ENCODE measurements around the gene DPEP3.
A peak's percentile ranks its signal among the peaks of the same experiment; 100 is the strongest.
"Not testable (repeated sequence)": the region's sequence is repeated elsewhere in the genome, so short reads cannot be mapped to it uniquely, and the experiment has no call there.

DPEP3 gene

DNA sequence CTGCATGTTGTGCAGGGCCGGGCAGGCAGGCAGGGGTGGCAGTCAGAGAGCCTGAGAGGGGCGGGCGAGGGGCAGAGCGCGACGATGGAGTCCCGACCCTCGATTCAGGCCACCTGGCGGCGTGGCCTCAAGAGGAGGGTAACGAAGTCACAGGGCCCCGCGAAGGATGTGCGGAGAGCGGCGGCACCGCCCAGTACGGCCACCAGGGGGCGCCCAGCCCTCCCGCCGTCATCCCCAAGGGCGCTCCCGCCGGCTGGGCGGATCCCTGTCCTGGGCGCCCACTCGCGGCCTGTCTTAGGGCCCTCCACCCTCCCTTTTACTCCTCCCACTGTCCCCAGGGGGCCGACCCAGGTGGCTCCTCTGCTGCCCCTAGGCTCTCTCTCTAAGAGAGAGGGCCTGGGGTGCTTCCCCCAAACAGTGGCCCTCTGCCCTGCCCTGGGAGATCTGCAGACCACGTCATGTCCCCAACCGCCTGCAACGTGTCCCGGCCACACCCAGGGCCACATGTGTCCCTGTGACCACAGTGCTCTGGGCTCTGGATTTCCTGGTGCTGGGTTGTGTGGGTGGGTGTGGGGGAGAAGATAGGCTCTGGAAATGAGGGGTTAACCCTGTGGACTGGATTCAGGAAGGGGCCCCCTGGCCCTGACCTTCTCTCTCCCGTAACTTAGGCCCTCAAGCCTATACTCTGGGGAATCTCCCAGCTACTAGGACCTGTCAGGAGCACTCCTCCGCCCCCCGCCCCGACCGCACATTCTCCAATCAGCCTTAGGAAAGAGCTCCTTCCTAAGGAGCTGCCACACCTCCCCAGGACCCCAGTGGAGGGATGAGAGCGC is 13.1 kb upstream of the DPEP3 start:
- peak; percentile 85 for DNase-seq

DNA sequence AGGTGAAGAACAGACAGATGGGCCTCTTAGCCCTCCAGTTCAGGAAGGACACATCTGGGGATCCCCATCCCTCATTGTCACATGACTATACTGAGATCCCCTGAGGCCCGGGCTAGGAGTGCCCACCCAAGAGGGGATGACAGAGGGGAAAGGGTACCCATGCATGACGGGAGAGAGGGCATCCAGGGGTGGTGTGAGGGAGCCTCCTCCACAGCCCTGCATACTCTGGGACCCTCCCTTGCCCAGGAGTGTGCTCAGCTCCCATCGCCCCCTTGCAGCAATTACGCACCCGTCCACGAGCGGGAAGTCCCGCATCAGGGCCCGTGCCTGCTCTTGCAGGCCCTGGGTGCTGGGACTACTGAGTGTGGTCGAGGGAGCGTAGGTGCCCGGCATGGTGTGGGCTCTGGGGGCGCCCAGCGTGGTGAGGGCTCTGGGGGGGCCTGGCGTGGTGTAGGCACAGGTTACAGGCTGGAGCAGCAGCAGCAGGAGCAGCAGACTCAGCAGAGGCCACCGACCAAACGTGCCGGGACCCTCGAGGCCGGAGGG is 12.4 kb upstream of the DPEP3 start:
- no peak for DNase-seq

DNA sequence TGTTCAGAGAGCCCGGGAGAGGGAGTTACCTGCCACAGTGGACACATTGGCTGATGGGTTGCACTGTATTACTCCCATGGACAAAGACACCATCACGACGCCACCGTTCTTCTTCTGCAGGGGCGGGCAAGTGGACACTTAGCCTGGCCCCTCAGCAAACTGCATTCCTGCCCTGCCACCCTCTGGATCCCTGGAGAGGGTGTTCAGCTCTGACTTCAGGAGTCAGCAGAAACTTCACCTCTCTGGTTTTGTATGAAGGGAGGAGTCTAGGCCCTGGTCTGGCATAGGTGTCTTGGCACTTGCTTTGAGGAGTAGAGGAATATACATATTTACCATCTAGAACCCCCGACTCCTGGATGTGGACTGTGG is 9.7 kb upstream of the DPEP3 start:
- DNase-seq, result no peak

DNA sequence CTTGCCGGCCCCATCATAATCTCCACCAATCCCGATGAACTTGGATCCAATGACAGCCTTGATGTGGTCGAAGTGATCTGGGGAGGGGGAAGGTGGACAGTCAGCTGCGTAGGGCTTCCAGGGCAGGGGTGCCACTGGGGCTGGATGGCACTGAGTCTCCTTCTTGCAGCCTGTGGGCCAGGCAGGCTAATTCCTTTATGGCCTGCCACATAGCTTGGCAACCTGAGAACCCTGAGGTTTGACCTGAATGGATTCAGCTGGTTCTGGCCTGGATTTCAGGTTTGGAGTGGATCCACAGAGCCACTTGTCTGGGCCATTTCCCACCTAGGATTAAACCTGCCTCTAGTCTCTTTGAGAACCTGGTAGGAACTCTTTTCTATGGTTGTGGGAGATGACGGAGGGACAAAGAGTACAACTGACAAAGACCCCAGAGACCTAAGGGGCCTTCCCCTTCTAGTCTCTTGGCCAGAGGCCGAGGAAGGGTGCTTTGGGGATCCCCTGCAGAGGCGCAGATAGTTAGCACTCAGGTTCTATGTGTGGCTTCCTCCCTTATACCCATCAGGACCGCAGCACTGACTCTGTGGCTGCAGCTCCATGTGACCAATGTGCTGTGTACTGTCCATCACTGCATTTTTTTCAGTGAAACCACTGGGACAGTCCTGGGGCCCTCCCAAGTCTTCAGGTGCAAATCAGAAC is 9.2 kb upstream of the DPEP3 start:
- DNase-seq, result no peak

DNA sequence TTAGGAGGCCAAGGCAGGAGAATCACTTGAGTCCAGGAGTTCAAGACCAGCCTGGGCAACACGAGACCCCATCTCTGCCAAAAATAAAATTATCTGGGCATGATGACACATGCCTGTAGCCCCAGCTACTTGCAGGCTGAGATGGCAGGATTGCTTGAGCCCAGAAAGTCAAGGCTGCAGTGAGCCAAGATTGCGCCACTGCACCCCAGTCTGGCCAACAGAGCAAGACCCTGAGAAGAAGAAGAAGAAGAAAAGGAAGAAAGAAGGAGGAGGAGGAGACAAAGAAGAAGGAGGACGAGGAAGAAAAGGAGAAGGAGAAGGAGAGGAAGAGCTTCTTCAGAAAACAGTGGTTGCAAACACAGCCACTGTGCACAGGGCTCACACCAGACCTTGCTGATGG is 8.4 kb upstream of the DPEP3 start:
- DNase-seq, result no peak

DNA sequence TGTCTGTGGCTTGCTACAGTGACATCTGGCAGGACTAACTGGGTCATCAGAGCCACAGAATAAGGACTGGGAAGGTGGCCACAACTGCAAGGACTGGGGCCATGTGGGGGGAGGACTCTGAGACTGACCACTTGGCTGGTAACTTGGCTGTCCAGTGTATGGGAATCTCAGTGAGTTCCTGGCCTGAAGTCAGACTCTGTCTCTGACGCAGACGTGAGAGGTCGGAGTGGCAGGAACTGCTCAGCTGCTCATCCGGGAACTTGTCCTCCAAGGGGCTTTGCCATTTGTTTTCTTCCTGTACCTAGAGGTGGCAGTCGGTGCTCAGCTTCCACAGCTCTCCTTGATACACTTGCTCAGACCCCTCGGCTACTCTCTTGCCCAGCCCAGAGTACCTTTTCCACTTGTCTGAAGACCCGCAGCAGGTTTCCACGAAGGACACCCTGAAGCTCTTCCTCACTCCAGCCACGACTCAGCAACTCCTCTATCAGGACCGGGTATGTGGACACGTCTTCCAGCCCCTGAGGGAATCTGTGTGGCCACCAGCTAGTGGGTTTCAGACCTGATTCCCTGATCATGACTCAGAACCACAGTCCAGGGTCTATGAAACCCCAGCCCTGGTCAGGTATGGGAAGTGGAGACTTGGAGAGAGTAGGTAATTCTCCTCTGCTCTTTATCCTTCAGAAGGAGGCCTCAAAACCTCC is 7.3 kb upstream of the DPEP3 start:
- DNase-seq, result no peak

DNA sequence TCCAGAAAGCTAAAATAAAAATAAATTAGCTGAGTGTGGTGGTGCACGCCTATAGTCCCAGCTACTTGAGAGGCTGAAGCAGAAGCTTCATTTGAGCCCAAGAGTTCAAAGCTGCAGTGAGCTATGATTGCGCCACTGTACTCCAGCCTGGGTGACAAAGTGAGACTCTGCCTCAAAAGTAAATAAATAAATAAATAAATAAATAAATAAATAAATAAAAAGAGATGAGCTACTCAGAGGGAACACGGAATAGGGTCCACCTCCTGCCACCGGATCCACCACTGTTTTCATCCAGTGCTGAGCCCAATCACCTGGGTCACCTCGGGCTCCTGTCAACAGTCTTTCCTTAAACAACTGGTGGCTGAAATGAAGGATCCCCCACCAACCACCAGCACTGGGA is 6.7 kb upstream of the DPEP3 start:
- DNase-seq, result no peak

GRCh38 chr16:67982011-67982696 is 1.9 kb upstream of the DPEP3 start:
- no peak for DNase-seq

DNA sequence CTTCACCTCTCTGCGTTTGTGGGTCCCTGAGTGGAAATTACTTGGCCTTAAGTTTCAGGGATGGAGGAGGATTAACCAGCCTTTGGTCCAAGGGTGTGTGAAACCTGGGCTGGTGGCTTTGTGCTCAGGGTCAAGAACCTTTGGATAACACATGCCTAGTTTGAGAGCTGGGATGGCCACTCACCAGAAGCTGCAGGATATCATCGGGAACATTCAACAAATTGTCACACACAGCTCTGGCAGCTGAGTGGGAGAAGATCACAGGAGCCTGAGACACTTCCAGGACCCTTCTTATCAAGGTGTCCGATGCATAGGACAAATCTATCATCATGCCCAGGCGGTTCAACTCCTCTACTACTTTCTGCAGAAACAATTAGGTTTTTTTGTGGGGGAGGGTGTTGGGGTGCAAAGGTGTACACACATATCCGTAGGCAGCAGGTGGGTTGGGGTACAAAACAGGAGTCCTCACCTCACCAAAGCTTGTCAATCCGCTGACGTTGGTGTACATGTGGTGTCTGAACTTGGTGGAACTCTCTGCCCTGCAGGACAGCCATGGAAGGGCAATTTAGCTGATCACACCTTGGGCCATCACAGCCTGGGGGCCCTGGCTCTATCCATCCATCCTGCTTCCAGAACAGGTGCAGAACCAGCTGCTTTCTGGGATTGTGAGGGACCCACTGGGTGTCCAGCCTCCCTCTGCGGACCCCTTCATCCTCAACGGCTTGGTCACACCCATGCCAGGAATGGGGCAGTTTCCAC is 2.7 kb downstream of the DPEP3 start:
- no peak for DNase-seq

GRCh38 chr16:67977005-67977404 is 3.3 kb downstream of the DPEP3 start:
- no peak for DNase-seq

- DNase-seq, result no peak
These were observed 4.1 kb downstream of the DPEP3 start for GRCh38 chr16:67976205-67976604.

GRCh38 chr16:67975321-67976105 is 4.8 kb downstream of the DPEP3 start:
- no peak for DNase-seq

GRCh38 chr16:67972285-67972684 is 8.0 kb downstream of the DPEP3 start:
- DNase-seq, result not testable (repeated sequence)

- DNase-seq, result no peak
These were observed 9.2 kb downstream of the DPEP3 start for GRCh38 chr16:67971111-67971510.

DNA sequence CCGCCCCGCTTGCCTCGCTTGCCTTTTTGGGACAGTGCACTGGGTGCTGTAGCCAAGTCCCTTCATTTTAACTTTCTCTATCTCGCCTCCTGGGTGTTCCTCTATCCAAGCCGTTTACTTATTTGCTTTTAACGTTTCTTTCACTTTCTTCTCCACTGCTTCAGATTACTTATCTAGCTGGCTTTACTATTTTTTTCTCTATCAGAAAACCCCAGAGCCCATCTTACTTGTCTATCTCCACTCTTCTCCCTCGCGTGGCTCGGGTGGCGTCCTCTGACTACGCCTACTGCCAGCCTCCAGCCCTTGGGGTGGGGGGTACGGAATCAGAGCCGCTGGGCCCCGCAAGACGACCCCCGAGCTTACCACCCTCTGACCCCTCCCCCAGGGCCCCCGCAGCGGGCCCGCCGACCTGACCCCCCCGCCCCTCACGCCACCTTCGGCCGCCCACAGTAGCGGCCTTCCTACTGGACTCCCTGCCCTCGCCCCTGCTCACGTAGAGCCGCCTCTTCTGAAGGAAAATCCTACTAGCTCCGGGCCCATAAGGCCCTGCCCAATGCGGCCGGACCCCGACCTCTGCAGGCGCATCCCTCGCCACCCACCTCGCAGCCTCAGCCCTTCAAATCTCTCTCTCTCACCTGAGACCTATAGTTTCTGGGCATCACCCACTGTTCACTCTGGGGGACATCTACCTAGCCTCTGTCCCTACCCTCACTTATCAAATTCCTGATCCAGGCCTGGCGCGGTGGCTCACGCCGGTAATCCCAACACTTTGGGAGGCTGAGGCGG is 10.9 kb downstream of the DPEP3 start:
- DNase-seq, result no peak

DNA sequence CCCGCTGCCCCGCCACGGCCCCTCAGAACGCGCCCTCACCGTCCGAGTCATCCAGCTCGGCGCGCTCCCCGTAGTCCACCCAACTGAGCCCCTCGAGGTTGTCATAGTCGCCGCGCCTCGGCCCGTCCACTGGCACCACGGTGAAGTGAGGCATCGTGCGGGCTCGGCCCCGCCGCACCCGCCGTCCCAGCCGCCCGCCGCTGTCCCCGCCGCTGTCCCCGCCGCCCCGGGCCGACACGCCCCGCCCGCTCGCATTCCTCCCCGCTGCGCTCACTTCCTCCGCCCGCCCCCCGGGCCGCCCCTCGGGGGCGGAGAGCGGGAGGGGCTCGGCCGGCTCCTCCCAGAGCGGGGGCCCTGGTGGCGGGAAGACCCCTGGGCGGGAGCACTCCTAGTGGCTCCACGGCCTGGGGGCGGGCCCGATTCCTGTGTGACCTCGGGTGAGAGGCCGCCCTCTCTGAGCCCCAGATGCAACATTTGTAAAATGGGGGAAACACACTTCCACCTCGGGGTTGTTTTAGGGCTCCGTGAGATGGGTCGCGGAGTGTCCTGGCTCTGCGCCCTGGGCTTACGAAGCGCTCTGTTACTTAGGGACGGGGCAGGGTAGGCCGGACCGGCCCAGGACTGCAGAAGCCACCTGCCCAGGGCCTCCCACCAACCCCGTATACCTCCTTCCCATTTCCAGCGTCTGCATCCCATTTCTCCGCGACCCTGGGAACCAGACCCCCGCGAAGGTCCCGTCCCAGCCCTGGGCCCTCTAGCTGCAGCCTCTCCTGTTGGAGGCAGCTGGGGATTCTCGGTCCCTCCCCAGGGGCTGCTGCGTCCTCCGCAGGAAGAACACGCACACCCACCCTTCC is 11.7 kb downstream of the DPEP3 start, which contains the start of gene SLC12A4:
SLC12A4 (minus strand) TSS at position 238 of the 854 bp plus-strand sequence; CDS start at position 154, 84 bp downstream.
- peak; percentile 85 for DNase-seq

GRCh38 chr16:67967958-67968399 is 12.3 kb downstream of the DPEP3 start:
- DNase-seq, result peak; percentile 21

DNA sequence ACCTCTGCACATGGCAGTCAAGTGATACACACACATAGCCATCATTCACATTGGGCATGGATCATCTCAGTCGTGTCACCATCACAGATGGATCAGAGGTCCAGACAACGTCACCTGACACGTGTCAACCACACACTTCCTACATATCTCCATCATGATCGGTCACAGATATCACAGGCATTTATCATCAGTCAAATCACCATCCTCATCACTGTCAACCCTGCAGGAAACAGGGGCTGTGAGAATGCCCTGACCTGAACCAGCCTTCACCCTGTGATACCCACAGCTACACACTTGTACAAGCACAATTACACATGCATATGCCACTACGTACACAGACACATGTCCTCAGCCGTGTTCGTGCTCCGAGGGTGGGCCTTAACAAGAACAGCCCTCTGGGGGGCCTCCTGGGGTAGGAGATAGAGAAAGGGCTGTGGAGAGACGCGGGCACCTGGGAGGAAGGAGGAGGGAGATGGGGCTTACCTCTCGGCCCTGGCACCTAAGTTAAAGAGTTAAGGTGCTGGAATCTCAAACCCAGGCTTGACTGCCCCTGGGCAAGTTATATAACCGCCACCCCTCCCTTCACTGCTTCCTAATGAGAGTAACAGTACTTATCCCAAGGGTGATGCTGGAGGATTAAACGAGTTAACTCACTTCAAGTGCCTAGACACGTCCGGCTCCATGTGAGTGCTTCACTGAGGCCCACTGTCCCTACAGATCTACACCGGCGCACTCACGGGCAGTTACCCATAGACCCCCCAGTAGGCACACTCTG is 12.9 kb downstream of the DPEP3 start:
- peak; percentile 69 for DNase-seq
